Measurements from ENCODE around the gene RCE1. TPM values are rescaled to one million over a fixed set of nuclear protein-coding genes. Genes with fewer than 3 reads are reported as not detected.

RCE1 gene
- total RNA-seq, 4 donors from 2014 or later = 9.5 to 14.8 (median 11.7) TPM

DNA sequence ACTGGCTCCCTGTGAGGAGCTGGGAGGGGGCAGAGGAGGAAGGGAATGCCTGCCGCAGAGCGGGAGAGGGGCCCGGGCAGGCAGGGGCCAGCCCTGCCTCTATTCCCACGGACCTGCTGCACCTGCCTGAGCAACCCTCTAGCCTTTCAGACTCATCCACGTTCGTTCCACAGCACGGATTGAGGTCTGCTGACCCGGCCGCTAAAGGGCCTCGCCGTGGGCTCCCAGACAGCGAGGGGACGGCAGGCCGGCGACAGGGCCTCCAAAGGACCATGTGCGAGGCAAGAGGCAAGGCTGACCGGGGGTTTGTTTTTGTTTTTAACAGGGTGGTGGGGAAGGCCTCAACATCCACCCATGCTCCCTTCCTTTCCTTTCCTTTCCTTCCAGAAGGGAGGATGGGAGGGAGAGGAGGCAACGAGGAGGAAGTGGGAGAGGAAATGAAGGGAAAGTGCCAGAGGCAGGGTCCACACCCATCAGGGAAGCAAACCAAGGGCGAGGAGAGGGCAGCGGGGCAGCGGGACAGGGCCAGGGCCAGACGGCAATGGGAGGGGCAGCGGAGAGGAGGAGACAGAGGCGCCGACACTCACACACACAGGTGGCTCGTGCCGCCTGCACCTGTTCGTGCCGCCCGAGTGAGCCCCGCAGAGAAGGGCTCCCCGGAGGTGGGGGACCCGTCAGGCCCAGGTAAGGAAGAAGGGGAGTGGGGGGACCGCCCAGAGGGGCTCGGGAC is 21.1 kb downstream of the RCE1 start:
- Histone ChIP-seq H3K4me3 (no peak overlapping the region), H3K4me1 (no peaks in the 10 kb centered on the region), H3K9me3 (no peaks in the 10 kb centered on the region), H3K27ac (no peak overlapping the region), H3K27me3 (no peaks in the 10 kb centered on the region), H3K36me3 (peaks cover 0 to 9% of the 10 kb centered on the region in 2 donors)
- TF ChIP-seq, protein P1, sequence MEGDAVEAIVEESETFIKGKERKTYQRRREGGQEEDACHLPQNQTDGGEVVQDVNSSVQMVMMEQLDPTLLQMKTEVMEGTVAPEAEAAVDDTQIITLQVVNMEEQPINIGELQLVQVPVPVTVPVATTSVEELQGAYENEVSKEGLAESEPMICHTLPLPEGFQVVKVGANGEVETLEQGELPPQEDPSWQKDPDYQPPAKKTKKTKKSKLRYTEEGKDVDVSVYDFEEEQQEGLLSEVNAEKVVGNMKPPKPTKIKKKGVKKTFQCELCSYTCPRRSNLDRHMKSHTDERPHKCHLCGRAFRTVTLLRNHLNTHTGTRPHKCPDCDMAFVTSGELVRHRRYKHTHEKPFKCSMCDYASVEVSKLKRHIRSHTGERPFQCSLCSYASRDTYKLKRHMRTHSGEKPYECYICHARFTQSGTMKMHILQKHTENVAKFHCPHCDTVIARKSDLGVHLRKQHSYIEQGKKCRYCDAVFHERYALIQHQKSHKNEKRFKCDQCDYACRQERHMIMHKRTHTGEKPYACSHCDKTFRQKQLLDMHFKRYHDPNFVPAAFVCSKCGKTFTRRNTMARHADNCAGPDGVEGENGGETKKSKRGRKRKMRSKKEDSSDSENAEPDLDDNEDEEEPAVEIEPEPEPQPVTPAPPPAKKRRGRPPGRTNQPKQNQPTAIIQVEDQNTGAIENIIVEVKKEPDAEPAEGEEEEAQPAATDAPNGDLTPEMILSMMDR (IDR thresholded peaks at IDR 0.05) = no peak
- TF ChIP-seq EP300 (IDR thresholded peaks at IDR 0.05) (no peak), POLR2A (IDR thresholded peaks at IDR 0.05) (no peak), POLR2AphosphoS5 (IDR thresholded peaks at IDR 0.05) (no peak)
- ATAC-seq = no peak
- WGBS, 2 donors (ENCODE audit: low coverage in 1 of 2) = 70 to 80% methylated on average over 4 to 7 of the region's 35 CpGs

DNA sequence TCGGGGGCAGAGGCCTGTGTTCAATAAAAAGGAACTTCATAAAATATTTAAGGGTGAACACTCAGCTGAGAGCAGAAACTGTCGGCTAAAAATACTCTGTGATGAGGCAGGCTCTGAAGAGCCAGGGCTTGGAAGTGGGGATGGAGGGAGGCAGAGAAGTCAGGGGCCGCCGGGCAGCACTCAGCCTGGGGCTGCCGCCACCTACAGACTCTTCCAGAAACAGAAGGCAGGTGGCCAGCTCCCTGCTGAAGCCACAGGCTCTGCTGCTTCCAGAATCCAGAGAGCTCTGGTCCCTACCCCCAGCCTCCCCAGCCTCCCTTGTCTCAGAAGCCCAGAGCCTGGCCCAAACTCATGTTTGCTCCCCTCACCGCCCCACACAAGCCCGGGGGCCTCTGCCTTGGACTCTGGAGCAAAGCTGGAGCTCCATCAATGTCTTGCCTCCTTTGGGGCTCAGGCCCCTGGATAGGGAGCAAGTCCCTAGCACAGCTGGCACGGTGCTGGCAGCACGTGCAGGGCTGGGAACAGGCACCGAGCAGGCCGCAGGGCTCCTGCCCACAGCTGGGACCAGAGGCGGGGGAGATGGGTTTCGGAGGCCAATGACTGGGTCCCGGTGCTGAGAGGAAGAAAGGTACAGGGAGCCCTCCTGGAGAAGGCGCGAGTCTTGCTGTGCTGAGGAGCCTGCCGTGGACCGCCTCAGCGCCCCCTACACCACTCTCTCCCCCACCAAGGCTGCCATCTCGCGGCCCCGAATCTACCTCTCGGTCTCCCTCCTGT is 21.9 kb downstream of the RCE1 start:
- Histone ChIP-seq H3K4me1 (no peaks in the 10 kb centered on the region), H3K27me3 (no peaks in the 10 kb centered on the region), H3K9me3 (no peaks in the 10 kb centered on the region), H3K36me3 (peaks cover 0 to 8% of the 10 kb centered on the region in 2 donors), H3K27ac (no peak overlapping the region), H3K4me3 (no peak overlapping the region)
- 79% methylated on average over 11 of the region's 23 CpGs; no CpG with 5 or more reads in 1 of the 2 donors for WGBS, 2 donors (ENCODE audit: low coverage in 1 of 2)
- TF ChIP-seq POLR2AphosphoS5 (IDR thresholded peaks at IDR 0.05) = no peak
- TF ChIP-seq POLR2A (IDR thresholded peaks at IDR 0.05) = no peak
- TF ChIP-seq, protein P1 (IDR thresholded peaks at IDR 0.05) = no peak
- TF ChIP-seq EP300 (IDR thresholded peaks at IDR 0.05) = no peak
- no peak for ATAC-seq

DNA sequence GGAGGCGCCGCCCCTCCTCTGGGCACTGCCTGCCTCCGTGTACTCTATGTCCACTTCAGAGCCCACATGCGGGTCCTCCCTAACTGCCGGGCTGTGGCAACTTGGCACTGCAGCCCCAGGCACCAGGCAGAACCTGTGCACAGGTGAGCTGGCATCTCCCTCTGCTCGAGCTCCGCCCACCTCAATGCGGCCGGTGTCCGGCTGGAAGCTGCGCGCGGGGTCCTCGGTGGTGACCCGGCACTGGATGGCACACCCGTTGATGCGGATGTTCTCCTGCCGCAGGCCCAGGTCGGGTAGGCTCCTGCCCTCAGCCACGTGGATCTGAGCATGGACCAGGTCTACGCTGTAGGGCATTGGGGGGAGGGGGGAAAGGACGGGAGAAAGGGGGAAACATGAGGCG is 22.8 kb downstream of the RCE1 start:
- no peaks in the 10 kb centered on the region for H3K9me3 ChIP-seq
- no peak for ATAC-seq
- no peaks in the 10 kb centered on the region for H3K27me3 ChIP-seq
- peaks cover 0 to 16% of the 10 kb centered on the region in 2 donors for H3K36me3 ChIP-seq
- no peak overlapping the region for H3K27ac ChIP-seq
- no peak overlapping the region for H3K4me3 ChIP-seq
- WGBS, 2 donors (ENCODE audit: low coverage in 1 of 2) = 100% methylated on average over 3 of the region's 23 CpGs; no CpG with 5 or more reads in 1 of the 2 donors
- H3K4me1 ChIP-seq = no peaks in the 10 kb centered on the region
- TF ChIP-seq, protein P1 (IDR thresholded peaks at IDR 0.05) = no peak
- TF ChIP-seq EP300 (IDR thresholded peaks at IDR 0.05) = no peak
- no peak for TF ChIP-seq POLR2AphosphoS5 (IDR thresholded peaks at IDR 0.05)
- TF ChIP-seq POLR2A (IDR thresholded peaks at IDR 0.05) = no peak

DNA sequence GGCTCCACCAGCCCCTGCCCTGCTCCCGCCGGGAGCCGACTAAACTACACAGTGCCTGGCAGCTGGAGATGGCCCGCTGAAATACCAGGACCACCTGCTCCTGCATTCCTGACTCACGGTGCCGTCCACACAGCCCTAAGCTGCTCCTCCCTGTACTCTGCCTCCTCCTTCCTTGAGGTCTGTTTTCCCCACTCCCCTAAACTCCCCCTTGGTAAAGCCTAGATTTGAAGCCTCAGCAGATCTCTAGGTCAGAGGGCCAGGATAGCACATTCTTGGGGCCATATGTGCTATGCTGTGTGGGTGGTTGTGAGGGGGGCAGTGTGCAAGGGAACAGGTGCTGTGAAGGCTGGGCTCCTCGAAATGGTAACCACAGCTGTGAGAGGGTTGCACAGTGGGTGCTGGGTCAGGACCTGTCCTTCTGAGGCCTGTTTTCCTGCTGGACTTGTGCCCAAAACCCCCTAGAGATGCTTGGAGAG is 23.3 kb downstream of the RCE1 start:
- Histone ChIP-seq H3K27me3 (no peaks in the 10 kb centered on the region), H3K36me3 (peaks cover 0 to 21% of the 10 kb centered on the region in 2 donors), H3K4me1 (no peaks in the 10 kb centered on the region), H3K9me3 (no peaks in the 10 kb centered on the region), H3K4me3 (no peak overlapping the region), H3K27ac (no peak overlapping the region)
- TF ChIP-seq, protein P1 (IDR thresholded peaks at IDR 0.05) = no peak
- TF ChIP-seq POLR2AphosphoS5 (IDR thresholded peaks at IDR 0.05) (no peak), EP300 (IDR thresholded peaks at IDR 0.05) (no peak), POLR2A (IDR thresholded peaks at IDR 0.05) (no peak)
- ATAC-seq = no peak
- WGBS, 2 donors (ENCODE audit: low coverage in 1 of 2) = 82% methylated on average over 4 to 6 of the region's 7 CpGs

Measured in gastroesophageal sphincter (tissue), 4 donors.